DOHH2 (cell line): ENCODE measurements around the gene CNTNAP2.
"Not testable (repeated sequence)": the region's sequence is repeated elsewhere in the genome, so short reads cannot be mapped to it uniquely, and the experiment has no call there.

Experiments
- H3F3A ChIP-seq: fragments of 200-600 bp; sonication (generic), shearing (Covaris generic); 2 replicates; pipeline ENCODE4 v1.6.0; 2016; ENCODE audit warnings: antibody characterized with exemption, mild to moderate bottlenecking; ENCODE audit not compliant: control insufficient read depth, insufficient read depth
- H3K27ac ChIP-seq: fragments of 200-600 bp; sonication (generic); 2 replicates; pipeline ENCODE4 v1.5.1; 2014; ENCODE audit warnings: low read depth, mild to moderate bottlenecking, low read length, moderate library complexity
- H3K27me3 ChIP-seq: fragments of 200-600 bp; sonication (generic); 2 replicates; pipeline ENCODE4 v1.6.1; 2014; ENCODE audit warnings: mild to moderate bottlenecking, low read length, mixed read lengths; ENCODE audit not compliant: control insufficient read depth
- H3K36me3 ChIP-seq: fragments of 200-600 bp; sonication (generic); 2 replicates; pipeline ENCODE4 v1.6.1; 2014; ENCODE audit warnings: mild to moderate bottlenecking, low read length, moderate library complexity, mixed read lengths; ENCODE audit not compliant: control insufficient read depth
- H3K4me1 ChIP-seq: fragments of 200-600 bp; sonication (generic); 2 replicates; pipeline ENCODE4 v1.6.1; 2014; ENCODE audit warnings: mild to moderate bottlenecking, low read length, mixed read lengths; ENCODE audit not compliant: control insufficient read depth
- H3K4me2 ChIP-seq: fragments of 200-600 bp; sonication (generic); 2 replicates; pipeline ENCODE4 v1.6.0; 2014; ENCODE audit warnings: mild to moderate bottlenecking, low read length, moderate library complexity
- H3K4me3 ChIP-seq: fragments of 200-600 bp; sonication (generic); 2 replicates; pipeline ENCODE4 v1.5.1; 2014; ENCODE audit warnings: mild to moderate bottlenecking, low read length, mixed read lengths
- H3K79me2 ChIP-seq: fragments of 200-600 bp; sonication (generic); 2 replicates; pipeline ENCODE4 v1.6.1; 2014; ENCODE audit warnings: mild to moderate bottlenecking, low read length, mixed read lengths; ENCODE audit not compliant: control insufficient read depth
- H3K9me2 ChIP-seq: fragments of 200-600 bp; sonication (generic); replicated peaks from 2 replicates; pipeline ENCODE4 v1.6.1; 2014; ENCODE audit warnings: mild to moderate bottlenecking, low read length, mixed read lengths; ENCODE audit not compliant: control insufficient read depth
- H3K9me3 ChIP-seq: fragments of 200-600 bp; sonication (generic); 2 replicates; pipeline ENCODE4 v1.6.1; 2014; ENCODE audit warnings: antibody characterized with exemption, low read length, mixed read lengths; ENCODE audit not compliant: control insufficient read depth, insufficient read depth
- H4K20me1 ChIP-seq: fragments of 200-600 bp; sonication (generic); 2 replicates; pipeline ENCODE4 v1.6.0; 2014; ENCODE audit warnings: low read depth, mild to moderate bottlenecking, antibody characterized with exemption, low read length, moderate library complexity; ENCODE audit not compliant: control insufficient read depth, insufficient read depth
- EZH2phosphoT487 ChIP-seq: fragments of 200-600 bp; sonication (generic); IDR thresholded peaks from 2 replicates; pipeline ENCODE4 v1.6.1; 2017; ENCODE audit warnings: borderline replicate concordance, mild to moderate bottlenecking, antibody characterized with exemption, low read length, moderate library complexity, mixed read lengths
- TF ChIP-seq, protein P1 (sequence below): fragments of 200-600 bp; sonication (generic); IDR thresholded peaks from one replicate; pipeline ENCODE4 v1.5.1; 2014; ENCODE audit warnings: antibody characterized with exemption, mild to moderate bottlenecking, low read depth, low read length; ENCODE audit not compliant: poor library complexity, severe bottlenecking

Gene CNTNAP2

DNA sequence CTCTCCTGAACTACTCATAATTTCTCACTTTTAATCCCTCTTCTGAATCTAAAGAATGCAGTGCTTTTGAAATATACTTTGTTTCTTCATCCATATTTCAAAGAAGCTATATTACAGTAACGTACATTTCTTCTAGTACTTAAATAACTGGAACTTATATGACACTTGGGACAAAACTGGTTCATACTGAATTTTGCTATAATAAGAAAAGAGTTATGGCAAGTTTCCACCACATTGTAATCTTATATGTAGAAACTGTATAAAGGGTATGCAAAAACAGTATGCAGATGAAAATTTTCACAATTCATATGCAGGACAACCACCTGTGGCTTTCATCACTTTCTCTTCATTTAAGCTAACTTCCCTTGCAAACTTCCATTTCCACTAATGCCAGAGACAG, 785.7 kb downstream of the CNTNAP2 start:
- no peak overlapping the region for H3K4me2 ChIP-seq

DNA sequence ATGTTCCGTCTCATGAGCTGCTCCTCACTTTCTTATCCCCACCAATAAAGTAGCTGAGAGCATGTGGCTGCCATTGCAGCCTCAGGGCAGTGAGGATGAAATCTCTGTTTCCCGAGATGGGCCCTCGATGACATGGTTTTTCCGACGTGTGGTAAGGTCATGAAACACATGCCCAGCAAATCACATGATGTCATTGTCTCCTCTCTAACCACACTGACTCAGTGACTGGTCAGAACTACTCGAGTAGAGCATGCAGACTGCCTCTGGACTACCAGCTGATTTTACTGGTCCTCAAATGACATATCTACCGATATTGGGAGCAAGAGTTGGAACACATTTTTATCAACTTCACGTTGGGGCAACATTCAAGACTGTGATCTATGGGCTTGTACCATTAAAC, 786.1 kb downstream of the CNTNAP2 start:
- Histone ChIP-seq H3K9me2 (no peaks in the 10 kb centered on the region), H3K27ac (no peak overlapping the region), H4K20me1 (no peaks in the 10 kb centered on the region), H3K79me2 (no peaks in the 10 kb centered on the region), H3F3A (no peaks in the 10 kb centered on the region), H3K27me3 (no peaks in the 10 kb centered on the region), H3K4me1 (no peaks in the 10 kb centered on the region), H3K4me3 (no peak overlapping the region), H3K4me2 (no peak overlapping the region), H3K36me3 (no peaks in the 10 kb centered on the region), H3K9me3 (peaks cover 4% of the 10 kb centered on the region; the same call in 1 of the 2 replicates)
- TF ChIP-seq EZH2phosphoT487: no peak
- TF ChIP-seq, protein P1, sequence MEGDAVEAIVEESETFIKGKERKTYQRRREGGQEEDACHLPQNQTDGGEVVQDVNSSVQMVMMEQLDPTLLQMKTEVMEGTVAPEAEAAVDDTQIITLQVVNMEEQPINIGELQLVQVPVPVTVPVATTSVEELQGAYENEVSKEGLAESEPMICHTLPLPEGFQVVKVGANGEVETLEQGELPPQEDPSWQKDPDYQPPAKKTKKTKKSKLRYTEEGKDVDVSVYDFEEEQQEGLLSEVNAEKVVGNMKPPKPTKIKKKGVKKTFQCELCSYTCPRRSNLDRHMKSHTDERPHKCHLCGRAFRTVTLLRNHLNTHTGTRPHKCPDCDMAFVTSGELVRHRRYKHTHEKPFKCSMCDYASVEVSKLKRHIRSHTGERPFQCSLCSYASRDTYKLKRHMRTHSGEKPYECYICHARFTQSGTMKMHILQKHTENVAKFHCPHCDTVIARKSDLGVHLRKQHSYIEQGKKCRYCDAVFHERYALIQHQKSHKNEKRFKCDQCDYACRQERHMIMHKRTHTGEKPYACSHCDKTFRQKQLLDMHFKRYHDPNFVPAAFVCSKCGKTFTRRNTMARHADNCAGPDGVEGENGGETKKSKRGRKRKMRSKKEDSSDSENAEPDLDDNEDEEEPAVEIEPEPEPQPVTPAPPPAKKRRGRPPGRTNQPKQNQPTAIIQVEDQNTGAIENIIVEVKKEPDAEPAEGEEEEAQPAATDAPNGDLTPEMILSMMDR: no peak

More for the DNA sequence above, 785.7 kb downstream of the CNTNAP2 start:
- Histone ChIP-seq H3K27ac (no peak overlapping the region), H3K9me3 (peaks cover 4% of the 10 kb centered on the region; the same call in 1 of the 2 replicates), H3K36me3 (no peaks in the 10 kb centered on the region), H3K4me1 (no peaks in the 10 kb centered on the region), H4K20me1 (no peaks in the 10 kb centered on the region), H3K79me2 (no peaks in the 10 kb centered on the region), H3F3A (no peaks in the 10 kb centered on the region), H3K9me2 (no peaks in the 10 kb centered on the region), H3K27me3 (no peaks in the 10 kb centered on the region), H3K4me3 (no peak overlapping the region)
- TF ChIP-seq, protein P1: no peak
- no peak for TF ChIP-seq EZH2phosphoT487

DNA sequence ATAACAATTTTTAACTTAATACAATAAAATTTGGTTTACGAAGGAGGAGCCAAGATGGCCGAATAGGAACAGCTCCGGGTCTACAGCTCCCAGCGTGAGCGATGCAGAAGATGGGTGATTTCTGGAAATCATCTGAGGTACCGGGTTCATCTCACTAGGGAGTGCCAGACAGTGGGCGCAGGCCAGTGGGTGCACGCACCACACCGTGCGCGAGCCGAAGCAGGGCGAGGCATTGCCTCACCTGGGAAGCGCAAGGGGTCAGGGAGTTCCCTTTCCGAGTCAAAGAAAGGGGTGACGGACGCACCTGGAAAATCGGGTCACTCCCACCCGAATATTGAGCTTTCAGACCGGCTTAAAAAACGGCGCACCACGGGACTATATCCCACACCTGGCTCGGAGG, 789.1 kb downstream of the CNTNAP2 start:
- H3K27ac ChIP-seq, H3K4me2 ChIP-seq: not testable (repeated sequence)

DNA sequence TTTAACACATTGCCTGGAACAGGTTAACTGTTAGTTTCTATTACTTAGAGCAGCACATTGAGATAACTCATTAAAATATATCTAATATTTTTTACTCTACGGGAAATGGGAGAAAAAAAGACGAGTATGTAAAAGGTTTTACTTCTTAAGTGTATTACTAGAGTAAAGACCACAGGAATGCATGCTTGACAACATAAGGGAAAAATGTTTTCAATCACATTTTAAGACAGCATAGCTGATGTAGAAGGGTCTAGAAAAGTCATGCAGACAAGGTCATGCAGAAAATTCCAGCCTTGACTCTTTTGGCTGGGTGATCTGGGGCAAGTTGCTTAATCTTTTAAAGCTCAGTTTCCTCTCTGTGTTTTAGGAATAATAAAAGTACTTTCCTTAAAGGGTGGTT, 806.2 kb downstream of the CNTNAP2 start:
- Histone ChIP-seq H3K4me2 (no peak overlapping the region), H4K20me1 (no peaks in the 10 kb centered on the region), H3K79me2 (no peaks in the 10 kb centered on the region), H3K4me1 (no peaks in the 10 kb centered on the region), H3F3A (no peaks in the 10 kb centered on the region), H3K9me3 (no peaks in the 10 kb centered on the region), H3K36me3 (no peaks in the 10 kb centered on the region), H3K27ac (no peak overlapping the region), H3K4me3 (no peak overlapping the region), H3K27me3 (no peaks in the 10 kb centered on the region), H3K9me2 (no peaks in the 10 kb centered on the region)
- TF ChIP-seq, protein P1: no peak
- TF ChIP-seq EZH2phosphoT487: no peak

More for the DNA sequence above, 789.1 kb downstream of the CNTNAP2 start:
- H3K9me2 ChIP-seq, H3K4me3 ChIP-seq, H3K27me3 ChIP-seq, H3K4me1 ChIP-seq, H3F3A ChIP-seq, H4K20me1 ChIP-seq, H3K36me3 ChIP-seq, H3K9me3 ChIP-seq, H3K79me2 ChIP-seq: not testable (repeated sequence)
